Small intestine (tissue), 7 donors: ENCODE results near the gene CFAP20. TPM values are rescaled to one million over a fixed set of nuclear protein-coding genes. Genes with fewer than 3 reads are reported as not detected.

Source experiments
- DNase-seq, 2 donors: peaks; one replicate each; pipeline versions ENCODE4 v3.0.0 to v3.0.0-alpha.2; 2013
- FAIRE-seq: peaks from 2 replicates; lab custom pipeline; 2012; peaks lifted over from hg19 to GRCh38; lab: Jason Lieb, UNC
- H3K27ac ChIP-seq, 3 donors: one replicate each; pipeline ENCODE4 v1.5.1; 2013; ENCODE audit warnings: low read length in 2 of 3, mild to moderate bottlenecking in 2 of 3, control low read depth in 1 of 3, inconsistent platforms in 1 of 3, low read depth in 1 of 3, moderate library complexity in 1 of 3
- H3K27me3 ChIP-seq, 3 donors: one replicate each; pipeline ENCODE4 v1.6.1; 2013; ENCODE audit warnings: low read length in 3 of 3, inconsistent platforms in 1 of 3; ENCODE audit not compliant: control insufficient read depth in 3 of 3, insufficient read depth in 3 of 3
- H3K36me3 ChIP-seq, 3 donors: one replicate each; pipeline ENCODE4 v1.6.1; 2013; ENCODE audit warnings: low read length in 3 of 3, inconsistent platforms in 1 of 3, low read depth in 1 of 3, mild to moderate bottlenecking in 1 of 3, moderate library complexity in 1 of 3; ENCODE audit not compliant: control insufficient read depth in 3 of 3, insufficient read depth in 2 of 3
- H3K4me1 ChIP-seq, 3 donors: one replicate each; pipeline ENCODE4 v1.6.1; 2013; ENCODE audit warnings: low read length in 2 of 3, inconsistent platforms in 1 of 3, low read depth in 1 of 3, mild to moderate bottlenecking in 1 of 3, moderate library complexity in 1 of 3; ENCODE audit not compliant: control insufficient read depth in 3 of 3, insufficient read depth in 2 of 3
- H3K4me3 ChIP-seq, 3 donors: one replicate each; pipeline ENCODE4 v1.5.1; 2013; ENCODE audit warnings: low read length in 3 of 3, control low read depth in 1 of 3, inconsistent platforms in 1 of 3, low read depth in 1 of 3, mild to moderate bottlenecking in 1 of 3, moderate library complexity in 1 of 3
- H3K9me3 ChIP-seq, 2 donors: one replicate each; pipeline ENCODE4 v1.6.1; 2013; ENCODE audit warnings: low read depth in 1 of 2, low read length in 1 of 2; ENCODE audit not compliant: control insufficient read depth in 2 of 2, insufficient read depth in 1 of 2
- WGBS, 3 donors: extraction: QIAGEN DNeasy Blood & Tissue Kit; methylation state at CpG; one replicate each; pipeline ENCODE4 v1.1.7; 2013; 5-methylcytosine and 5-hydroxymethylcytosine counted together
- polyA plus RNA-seq, 4 donors: library from polyadenylated mRNA; stranded (reverse) in 3 of 4; unstranded in 1 of 4; fragments of 200-250 nt in 3 of 4; fragments of 120-200 nt in 1 of 4; gene quantifications; one replicate each; pipeline versions ENCODE4 v1.2.1 to v1.2.3, GENCODE V29; 2013
- donor health status: healthy with polysubstance abuse.
- donor health status: control.
- donor health status: control.
- donor health status: Bipolar disorder and iron deficiency.
- donor health status: healthy.

Gene CFAP20
- polyA plus RNA-seq, 4 donors = 16.8 to 46.8 (median 34.2) TPM

DNA sequence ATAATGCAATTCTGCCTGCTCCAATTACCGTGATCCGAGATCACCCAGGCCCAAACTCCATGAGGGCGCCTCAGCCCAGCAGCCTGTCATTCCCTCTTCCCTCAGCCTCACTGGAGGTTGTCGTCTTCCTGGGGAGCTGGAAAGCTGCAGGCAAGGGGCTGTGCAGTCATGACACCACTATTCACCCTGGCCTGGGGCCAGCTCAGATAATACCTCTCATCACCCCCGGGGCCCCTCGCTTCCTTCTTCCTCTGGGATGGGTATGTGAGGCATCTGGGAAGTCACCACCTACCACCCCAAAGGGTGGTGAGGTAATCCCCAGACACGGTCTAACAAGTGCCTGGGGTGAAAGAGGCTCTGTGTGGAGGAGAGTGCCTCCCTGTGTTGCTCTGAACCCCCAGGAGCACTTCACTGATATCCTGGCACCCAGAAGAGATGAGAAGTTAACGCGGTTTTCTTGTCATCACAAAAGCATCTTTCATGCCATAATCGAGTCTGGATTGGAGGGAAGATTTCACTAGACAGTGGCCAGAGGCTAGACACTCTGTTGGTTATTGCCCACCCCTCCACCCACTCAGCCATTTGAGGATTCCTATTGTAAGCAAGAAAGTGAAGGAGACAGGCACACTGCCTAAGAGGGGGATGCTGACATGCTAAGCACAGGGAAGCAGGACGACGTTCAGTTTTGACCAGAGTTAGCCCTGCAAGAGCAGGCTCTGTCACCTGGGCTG, 18.4 kb downstream of the CFAP20 start:
- Histone ChIP-seq H3K36me3 (peaks cover 13 to 26% (median 13%) of the 10 kb centered on the region in 3 donors), H3K4me3 (no peak overlapping the region), H3K4me1 (peaks cover 0 to 2% (median 0%) of the 10 kb centered on the region in 3 donors), H3K27me3 (no peaks in the 10 kb centered on the region), H3K27ac (no peak overlapping the region), H3K9me3 (no peaks in the 10 kb centered on the region)
- FAIRE-seq (no peak), DNase-seq (no peak)
- 54 to 64% (median 64%) methylated on average over 12 of the region's 12 CpGs for WGBS, 3 donors

DNA sequence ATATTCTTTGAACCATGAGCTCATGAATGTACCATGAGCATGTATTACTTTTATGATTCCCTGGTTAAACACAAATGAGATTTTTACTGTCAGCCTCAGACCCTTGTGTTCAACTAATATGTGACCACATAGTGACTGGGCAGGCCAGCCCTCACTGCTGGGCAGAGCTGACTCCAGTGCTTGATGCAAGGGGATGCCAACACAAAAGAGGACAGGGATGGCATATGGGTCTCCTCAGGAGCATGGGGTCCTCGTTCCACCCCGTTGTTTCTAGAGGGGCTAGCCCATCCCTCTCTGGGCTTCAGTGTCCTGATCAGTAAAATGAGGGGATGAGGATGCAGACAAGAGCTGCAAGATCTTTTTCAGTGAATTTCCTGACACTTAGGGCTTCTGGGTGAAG, 19.3 kb downstream of the CFAP20 start:
- H3K27me3 ChIP-seq = no peaks in the 10 kb centered on the region
- H3K4me1 ChIP-seq = no peaks in the 10 kb centered on the region
- H3K27ac ChIP-seq = no peak overlapping the region
- DNase-seq (no peak), FAIRE-seq (no peak)
- peaks cover 7 to 20% (median 10%) of the 10 kb centered on the region in 3 donors for H3K36me3 ChIP-seq
- 80 to 93% (median 88%) methylated on average over 2 of the region's 2 CpGs for WGBS, 3 donors
- no peak overlapping the region for H3K4me3 ChIP-seq
- no peaks in the 10 kb centered on the region for H3K9me3 ChIP-seq

DNA sequence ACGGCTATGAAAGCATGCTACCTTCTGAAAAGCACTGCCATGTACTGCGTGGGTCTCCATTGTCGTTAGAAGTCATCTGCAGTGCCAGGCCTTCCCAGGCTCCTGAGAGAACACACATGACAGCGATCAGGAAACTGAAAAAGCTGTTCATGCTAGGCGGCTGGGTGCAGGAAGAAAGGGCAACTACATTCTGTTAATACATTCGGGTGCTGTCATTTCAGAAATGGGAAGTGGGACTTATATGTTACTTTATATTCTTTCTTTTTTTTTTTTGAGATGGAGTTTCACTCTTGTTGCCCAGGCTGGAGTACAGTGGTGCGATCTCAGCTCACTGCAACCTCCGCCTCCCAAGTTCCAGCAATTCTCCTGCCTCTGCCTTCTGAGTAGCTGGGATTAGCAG, 19.9 kb downstream of the CFAP20 start:
- FAIRE-seq (no peak), DNase-seq (no peak)
- Histone ChIP-seq H3K27me3 (no peaks in the 10 kb centered on the region), H3K36me3 (peaks cover 4 to 15% (median 5%) of the 10 kb centered on the region in 3 donors), H3K9me3 (no peaks in the 10 kb centered on the region), H3K4me1 (no peaks in the 10 kb centered on the region), H3K4me3 (no peak overlapping the region), H3K27ac (no peak overlapping the region)
- WGBS, 3 donors = 71 to 84% (median 80%) methylated on average over 8 of the region's 8 CpGs

DNA sequence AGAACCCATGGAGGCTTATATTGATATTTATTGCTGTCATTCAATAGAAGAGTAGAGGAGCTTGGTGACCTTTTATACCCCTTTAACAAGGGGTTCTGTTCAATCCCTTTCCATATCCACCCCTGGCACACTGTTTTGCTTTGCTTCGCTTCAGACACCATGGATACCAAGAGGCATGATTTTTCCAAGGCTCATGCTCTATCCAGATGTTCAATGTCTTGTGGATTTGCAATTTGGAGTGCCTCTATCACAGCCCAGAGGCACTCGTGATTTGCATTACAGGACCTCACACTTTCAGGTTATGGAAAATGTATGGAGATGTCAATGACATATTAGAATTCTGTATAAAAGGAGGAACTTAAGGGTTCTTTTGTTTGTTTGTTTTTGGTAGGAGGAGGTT, 21.5 kb downstream of the CFAP20 start:
- DNase-seq = no peak
- Histone ChIP-seq H3K4me1 (no peaks in the 10 kb centered on the region), H3K27me3 (no peaks in the 10 kb centered on the region), H3K27ac (no peak overlapping the region), H3K9me3 (no peaks in the 10 kb centered on the region), H3K4me3 (no peak overlapping the region), H3K36me3 (peaks cover 0 to 6% (median 0%) of the 10 kb centered on the region in 3 donors)
- FAIRE-seq = no peak
- WGBS, 3 donors = 77 to 90% (median 88%) methylated on average over 2 of the region's 2 CpGs

DNA sequence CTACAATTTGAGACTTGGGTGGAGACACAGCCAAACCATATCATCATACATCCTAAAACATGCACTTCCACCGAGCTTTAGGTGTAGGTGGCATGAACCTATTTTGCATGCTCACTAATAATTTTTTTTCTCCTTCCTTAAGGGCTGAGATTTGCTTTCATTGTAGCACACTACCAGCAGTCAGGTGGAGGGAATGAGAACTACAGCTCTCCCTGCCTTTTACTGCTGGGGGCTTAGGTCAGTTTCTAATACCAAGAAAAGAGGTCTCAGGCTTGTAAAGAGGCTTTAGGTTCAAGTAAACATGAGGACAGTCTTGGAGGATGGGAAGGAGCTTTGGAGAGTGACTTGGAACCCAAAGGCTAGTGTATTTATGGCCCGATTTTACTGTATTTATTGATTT, 22.0 kb downstream of the CFAP20 start:
- Histone ChIP-seq H3K9me3 (no peaks in the 10 kb centered on the region), H3K36me3 (peaks cover 0 to 2% (median 0%) of the 10 kb centered on the region in 3 donors), H3K27ac (no peak overlapping the region), H3K4me1 (no peaks in the 10 kb centered on the region), H3K4me3 (no peak overlapping the region), H3K27me3 (no peaks in the 10 kb centered on the region)
- DNase-seq (no peak), FAIRE-seq (no peak)
- 36 to 48% (median 43%) methylated on average over 2 of the region's 2 CpGs for WGBS, 3 donors

DNA sequence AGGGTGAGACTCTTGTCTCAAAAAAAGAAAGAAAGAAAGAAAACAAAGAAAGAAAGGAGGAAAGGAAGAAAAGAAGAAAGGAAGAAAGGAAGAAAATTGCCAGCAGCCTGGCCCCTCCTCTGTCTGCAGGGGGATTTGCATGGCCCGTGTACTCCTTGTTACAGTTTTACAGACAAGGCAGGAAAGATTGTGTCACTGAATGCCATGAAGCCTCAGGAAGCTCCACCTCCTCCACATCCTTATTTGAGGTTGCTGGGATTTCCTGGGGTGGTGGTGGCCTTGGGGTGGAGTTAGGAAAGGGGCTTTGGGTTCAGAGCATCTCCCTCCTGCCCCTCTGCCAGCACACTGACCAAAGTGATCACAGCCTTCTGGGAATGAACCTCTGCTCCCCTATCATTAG, 23.6 kb downstream of the CFAP20 start:
- Histone ChIP-seq H3K27ac (no peak overlapping the region), H3K27me3 (no peaks in the 10 kb centered on the region), H3K4me3 (no peak overlapping the region), H3K9me3 (no peaks in the 10 kb centered on the region), H3K36me3 (no peaks in the 10 kb centered on the region), H3K4me1 (no peaks in the 10 kb centered on the region)
- FAIRE-seq (no peak), DNase-seq (no peak)
- WGBS, 3 donors = 0 to 13% (median 0%) methylated on average over 1 of the region's 1 CpG

DNA sequence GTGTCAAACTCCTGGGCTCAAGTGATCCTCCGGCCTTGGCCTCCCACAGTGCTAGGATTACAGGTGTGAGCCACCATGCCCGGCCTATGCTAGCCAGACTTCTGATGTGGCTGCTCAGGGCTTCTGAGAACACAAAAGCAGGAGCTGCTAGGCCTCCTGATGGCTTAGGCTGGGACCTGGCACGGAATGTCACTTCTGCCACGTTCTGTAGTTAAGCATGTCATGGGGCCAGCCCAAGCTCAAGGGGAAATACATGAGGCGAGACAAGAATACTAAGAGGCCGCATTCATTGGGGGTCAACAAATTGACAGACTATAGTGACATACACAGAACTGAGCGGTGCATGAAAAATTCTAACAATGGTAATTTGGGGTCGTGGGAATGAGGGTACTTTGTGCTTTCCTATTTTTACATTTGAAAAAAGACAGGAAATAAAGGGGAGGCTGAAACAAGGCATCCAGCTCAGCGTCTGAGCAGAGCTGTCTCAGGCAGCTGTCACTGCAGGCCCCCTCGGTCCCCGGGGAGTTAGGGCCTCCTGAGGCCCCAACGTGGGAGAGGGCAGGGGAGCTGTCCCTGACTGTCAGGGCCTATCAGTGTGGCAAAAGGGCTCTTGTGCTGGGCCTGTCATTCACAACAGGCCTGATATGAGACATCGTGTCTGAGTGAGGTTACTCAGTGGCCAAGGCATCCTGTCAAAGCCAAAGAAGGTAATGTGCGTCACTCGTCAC, 26.4 kb downstream of the CFAP20 start:
- Histone ChIP-seq H3K4me1 (no peaks in the 10 kb centered on the region), H3K27ac (no peak overlapping the region), H3K27me3 (no peaks in the 10 kb centered on the region), H3K36me3 (no peaks in the 10 kb centered on the region), H3K9me3 (no peaks in the 10 kb centered on the region), H3K4me3 (no peak overlapping the region)
- WGBS, 3 donors = 82 to 90% (median 87%) methylated on average over 15 of the region's 15 CpGs
- DNase-seq (no peak), FAIRE-seq (no peak)

DNA sequence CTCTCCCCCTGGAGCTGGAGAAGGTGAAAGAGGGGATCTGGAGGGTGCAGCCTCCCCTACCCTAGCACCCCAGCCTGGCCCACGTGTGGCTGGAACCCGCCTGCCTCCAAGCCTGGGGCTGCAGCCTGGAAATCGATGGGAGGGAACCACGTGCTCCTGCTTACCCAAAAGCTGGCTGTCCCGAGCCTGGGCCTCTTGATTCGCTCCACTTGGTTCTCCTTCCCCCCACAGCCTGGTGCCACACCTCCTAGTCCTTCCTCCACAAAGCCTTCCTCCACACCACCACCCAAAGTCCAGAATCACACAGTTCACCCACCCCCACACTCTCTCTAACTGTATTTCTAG, 29.3 kb downstream of the CFAP20 start:
- Histone ChIP-seq H3K27ac (no peak overlapping the region), H3K9me3 (no peaks in the 10 kb centered on the region), H3K27me3 (no peaks in the 10 kb centered on the region), H3K4me3 (no peak overlapping the region), H3K4me1 (no peaks in the 10 kb centered on the region), H3K36me3 (no peaks in the 10 kb centered on the region)
- FAIRE-seq = no peak
- WGBS, 3 donors = 78 to 91% (median 81%) methylated on average over 5 to 6 of the region's 6 CpGs
- DNase-seq = no peak
